T-helper 2 cell treated with Interferon-gamma antibody and Interleukin-4, amounts not matched to agents 5 μg/mL and 100 μg/mL, for 36 hours (primary cell): ENCODE data around the gene SCAPER.

Experiments used
- DNase-seq: peaks from one replicate; pipeline ENCODE4 v3.0.0; 2021; ENCODE audit warnings: low spot score
- H3K27ac Mint-ChIP-seq: one replicate; pipeline ENCODE4 v1.8.0; 2021; ENCODE audit warnings: mild to moderate bottlenecking, mixed read lengths
- H3K27me3 Mint-ChIP-seq: one replicate; pipeline ENCODE4 v1.8.0; 2021; ENCODE audit warnings: low read depth, mixed read lengths
- H3K36me3 Mint-ChIP-seq: one replicate; pipeline ENCODE4 v1.8.0; 2021; ENCODE audit warnings: low read depth, mixed read lengths
- H3K4me1 Mint-ChIP-seq: one replicate; pipeline ENCODE4 v1.8.0; 2021; ENCODE audit warnings: low read depth, mixed read lengths
- H3K4me3 Mint-ChIP-seq: one replicate; pipeline ENCODE4 v1.8.0; 2022; ENCODE audit warnings: mild to moderate bottlenecking, moderate library complexity, mixed read lengths
- H3K9me3 Mint-ChIP-seq: one replicate; pipeline ENCODE4 v1.8.0; 2021; ENCODE audit warnings: mixed read lengths

Gene SCAPER

GRCh38 chr15:76642671-76643070 is 262.5 kb downstream of the SCAPER start:
- Mint-ChIP-seq H3K27me3 (no peaks in the 10 kb centered on the region), H3K9me3 (no peaks in the 10 kb centered on the region), H3K4me3 (no peak overlapping the region), H3K4me1 (no peaks in the 10 kb centered on the region), H3K27ac (no peak overlapping the region), H3K36me3 (peaks cover 2% of the 10 kb centered on the region)
- DNase-seq, result no peak

- Mint-ChIP-seq H3K27ac (no peak overlapping the region), H3K9me3 (peaks cover 19% of the 10 kb centered on the region), H3K36me3 (peaks cover 8% of the 10 kb centered on the region), H3K4me3 (no peak overlapping the region), H3K4me1 (no peaks in the 10 kb centered on the region), H3K27me3 (no peaks in the 10 kb centered on the region)
- no peak for DNase-seq
Observed at GRCh38 chr15:76637166-76637565, 268.0 kb downstream of the SCAPER start.

GRCh38 chr15:76636059-76636458 is 269.1 kb downstream of the SCAPER start:
- no peaks in the 10 kb centered on the region for H3K4me1 Mint-ChIP-seq
- H3K9me3 Mint-ChIP-seq, result peaks cover 19% of the 10 kb centered on the region
- no peak for DNase-seq
- no peak overlapping the region for H3K4me3 Mint-ChIP-seq
- peaks cover 8% of the 10 kb centered on the region for H3K36me3 Mint-ChIP-seq
- H3K27me3 Mint-ChIP-seq, result no peaks in the 10 kb centered on the region
- H3K27ac Mint-ChIP-seq, result no peak overlapping the region

- Mint-ChIP-seq H3K36me3 (no peaks in the 10 kb centered on the region), H3K27me3 (no peaks in the 10 kb centered on the region), H3K4me1 (no peaks in the 10 kb centered on the region), H3K4me3 (no peak overlapping the region), H3K27ac (no peak overlapping the region), H3K9me3 (peaks cover 6% of the 10 kb centered on the region)
- DNase-seq, result no peak
Observed at GRCh38 chr15:76626611-76627010, 278.5 kb downstream of the SCAPER start.

GRCh38 chr15:76625267-76625666 is 279.9 kb downstream of the SCAPER start:
- DNase-seq, result no peak
- no peaks in the 10 kb centered on the region for H3K4me1 Mint-ChIP-seq
- no peak overlapping the region for H3K4me3 Mint-ChIP-seq
- H3K36me3 Mint-ChIP-seq, result no peaks in the 10 kb centered on the region
- no peak overlapping the region for H3K27ac Mint-ChIP-seq
- H3K27me3 Mint-ChIP-seq, result no peaks in the 10 kb centered on the region
- peaks cover 6% of the 10 kb centered on the region for H3K9me3 Mint-ChIP-seq

GRCh38 chr15:76614725-76615124 is 290.4 kb downstream of the SCAPER start:
- peaks cover 9% of the 10 kb centered on the region for H3K36me3 Mint-ChIP-seq
- DNase-seq, result no peak
- H3K27me3 Mint-ChIP-seq, result no peaks in the 10 kb centered on the region
- no peak overlapping the region for H3K4me3 Mint-ChIP-seq
- H3K27ac Mint-ChIP-seq, result no peak overlapping the region
- H3K9me3 Mint-ChIP-seq, result peaks cover 30% of the 10 kb centered on the region
- H3K4me1 Mint-ChIP-seq, result peaks cover 5% of the 10 kb centered on the region

GRCh38 chr15:76588811-76589747 is 316.1 kb downstream of the SCAPER start:
- no peak for DNase-seq
- Mint-ChIP-seq H3K4me3 (no peak overlapping the region), H3K9me3 (no peaks in the 10 kb centered on the region), H3K27me3 (no peaks in the 10 kb centered on the region), H3K4me1 (no peaks in the 10 kb centered on the region), H3K27ac (no peak overlapping the region), H3K36me3 (peaks cover 2% of the 10 kb centered on the region)

- no peak overlapping the region for H3K4me3 Mint-ChIP-seq
- no peak for DNase-seq
Observed at GRCh38 chr15:76585576-76585897, 319.6 kb downstream of the SCAPER start.

GRCh38 chr15:76584868-76585575 is 320.1 kb downstream of the SCAPER start:
- H3K4me1 Mint-ChIP-seq, result no peaks in the 10 kb centered on the region
- no peak overlapping the region for H3K27ac Mint-ChIP-seq
- peaks cover 22% of the 10 kb centered on the region for H3K9me3 Mint-ChIP-seq
- no peaks in the 10 kb centered on the region for H3K27me3 Mint-ChIP-seq
- H3K4me3 Mint-ChIP-seq, result no peak overlapping the region
- peaks cover 3% of the 10 kb centered on the region for H3K36me3 Mint-ChIP-seq
- DNase-seq, result no peak

More at GRCh38 chr15:76585576-76585897, 319.6 kb downstream of the SCAPER start:
- H3K27me3 Mint-ChIP-seq, result no peaks in the 10 kb centered on the region
- peaks cover 20% of the 10 kb centered on the region for H3K9me3 Mint-ChIP-seq
- peaks cover 3% of the 10 kb centered on the region for H3K36me3 Mint-ChIP-seq
- H3K27ac Mint-ChIP-seq, result no peak overlapping the region
- no peaks in the 10 kb centered on the region for H3K4me1 Mint-ChIP-seq

- H3K27me3 Mint-ChIP-seq, result no peaks in the 10 kb centered on the region
- H3K4me1 Mint-ChIP-seq, result peaks cover 2% of the 10 kb centered on the region
- peaks cover 22% of the 10 kb centered on the region for H3K9me3 Mint-ChIP-seq
- no peak overlapping the region for H3K27ac Mint-ChIP-seq
- H3K36me3 Mint-ChIP-seq, result peaks cover 4% of the 10 kb centered on the region
- no peak overlapping the region for H3K4me3 Mint-ChIP-seq
- DNase-seq, result no peak
Observed at GRCh38 chr15:76582550-76582949, 322.6 kb downstream of the SCAPER start.

- H3K27ac Mint-ChIP-seq, result no peak overlapping the region
- H3K4me1 Mint-ChIP-seq, result peaks cover 11% of the 10 kb centered on the region
- peaks cover 4% of the 10 kb centered on the region for H3K36me3 Mint-ChIP-seq
Observed at GRCh38 chr15:76577879-76578512, 327.1 kb downstream of the SCAPER start.

GRCh38 chr15:76576523-76577279 is 328.4 kb downstream of the SCAPER start:
- Mint-ChIP-seq H3K9me3 (peaks cover 11% of the 10 kb centered on the region), H3K4me1 (peaks cover 11% of the 10 kb centered on the region), H3K27me3 (no peaks in the 10 kb centered on the region), H3K4me3 (no peak overlapping the region), H3K36me3 (peaks cover 2% of the 10 kb centered on the region), H3K27ac (no peak overlapping the region)
- no peak for DNase-seq

More at GRCh38 chr15:76577879-76578512, 327.1 kb downstream of the SCAPER start:
- no peak for DNase-seq
- Mint-ChIP-seq H3K9me3 (peaks cover 22% of the 10 kb centered on the region), H3K27me3 (no peaks in the 10 kb centered on the region), H3K4me3 (no peak overlapping the region)

GRCh38 chr15:76575679-76576078 is 329.5 kb downstream of the SCAPER start:
- Mint-ChIP-seq H3K36me3 (peaks cover 2% of the 10 kb centered on the region), H3K27ac (no peak overlapping the region), H3K27me3 (no peaks in the 10 kb centered on the region), H3K4me3 (no peak overlapping the region), H3K4me1 (peaks cover 11% of the 10 kb centered on the region), H3K9me3 (peaks cover 3% of the 10 kb centered on the region)
- no peak for DNase-seq
